Fibroblast of skin of right biceps (primary cell): ENCODE results near the gene HORMAD2.
A peak's percentile ranks its signal among the peaks of the same experiment; 100 is the strongest.
"Not testable (repeated sequence)": the region's sequence is repeated elsewhere in the genome, so short reads cannot be mapped to it uniquely, and the experiment has no call there.

ENCODE experiments used
- DNase-seq: peaks from one replicate; pipeline ENCODE4 v3.0.0-alpha.2; 2013

HORMAD2 gene

DNA sequence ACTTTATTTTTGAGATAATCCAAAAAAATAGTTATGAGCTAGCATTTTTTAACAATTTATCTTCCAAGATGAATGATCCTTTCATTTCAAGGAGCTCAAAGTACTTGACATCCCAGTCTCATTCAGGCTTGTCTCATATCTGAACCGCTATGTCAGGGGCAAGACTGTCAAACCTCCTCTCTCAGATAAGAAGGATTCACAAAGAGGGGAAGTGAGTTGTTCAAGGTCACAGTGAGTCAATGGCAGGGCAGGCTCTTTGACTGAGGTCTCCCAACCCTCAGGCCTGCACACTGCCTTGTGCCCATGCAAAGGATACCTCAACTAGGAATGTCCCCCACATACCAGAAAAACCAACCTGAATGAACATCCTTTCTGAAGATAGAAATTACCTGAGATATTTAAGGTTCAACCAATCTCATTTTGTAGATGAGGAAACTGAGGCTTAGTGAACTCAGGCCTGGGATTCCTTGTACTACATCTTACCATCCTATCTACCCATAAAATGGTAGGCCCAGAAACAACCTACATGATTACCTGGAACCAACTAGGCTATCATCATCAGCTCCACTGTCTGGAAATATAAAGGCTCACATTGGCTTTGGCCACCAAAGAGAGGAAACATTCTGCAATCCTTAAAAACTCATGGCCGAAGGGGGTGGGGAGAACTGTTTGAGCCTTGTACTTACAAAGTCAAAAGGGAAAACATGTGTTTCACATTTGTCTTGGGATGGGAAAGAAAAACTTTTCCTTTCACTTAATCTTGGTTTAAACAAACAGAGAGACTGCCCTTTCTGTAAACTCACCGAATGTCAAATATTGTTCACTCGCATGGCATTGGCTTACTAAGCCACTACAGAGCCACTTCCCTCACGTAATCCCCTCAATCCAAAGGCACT is 115.2 kb downstream of the HORMAD2 start:
- DNase-seq: peak; percentile 31

DNA sequence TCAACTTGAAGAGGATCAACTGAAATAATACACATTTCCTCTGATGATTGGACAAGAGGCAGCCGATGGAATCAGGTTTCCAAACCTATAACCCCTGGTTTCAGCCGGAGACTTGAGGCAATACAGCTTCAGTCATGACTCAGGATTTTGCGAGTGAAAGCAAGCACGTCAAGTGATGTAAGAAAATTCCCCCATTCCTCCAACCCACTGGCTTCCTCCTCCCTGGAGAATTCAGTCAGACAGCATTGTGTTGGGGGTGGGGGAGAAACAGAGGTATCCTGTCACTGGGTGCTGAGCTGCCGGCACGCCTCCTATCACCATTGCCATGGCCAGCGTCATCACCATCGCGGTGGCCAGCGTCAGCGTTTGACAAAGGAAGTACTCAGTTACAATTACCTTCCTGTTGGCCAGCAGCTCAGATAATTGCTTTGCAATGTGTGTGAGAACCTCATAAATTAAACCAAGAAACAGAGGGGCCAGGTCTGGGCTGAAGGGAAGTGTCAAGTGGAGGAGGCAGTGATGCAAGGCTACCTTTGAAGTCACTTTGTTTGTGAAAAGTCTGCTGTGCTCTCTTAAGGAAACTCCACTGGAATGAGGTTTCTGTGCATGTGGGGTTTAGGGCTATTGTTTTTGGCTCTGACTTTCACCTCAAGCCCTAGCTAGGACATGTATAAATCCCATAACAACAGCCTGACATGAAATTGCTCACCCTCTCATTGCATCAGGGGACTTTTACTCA is 116.0 kb downstream of the HORMAD2 start:
- DNase-seq: peak; percentile 100

DNA sequence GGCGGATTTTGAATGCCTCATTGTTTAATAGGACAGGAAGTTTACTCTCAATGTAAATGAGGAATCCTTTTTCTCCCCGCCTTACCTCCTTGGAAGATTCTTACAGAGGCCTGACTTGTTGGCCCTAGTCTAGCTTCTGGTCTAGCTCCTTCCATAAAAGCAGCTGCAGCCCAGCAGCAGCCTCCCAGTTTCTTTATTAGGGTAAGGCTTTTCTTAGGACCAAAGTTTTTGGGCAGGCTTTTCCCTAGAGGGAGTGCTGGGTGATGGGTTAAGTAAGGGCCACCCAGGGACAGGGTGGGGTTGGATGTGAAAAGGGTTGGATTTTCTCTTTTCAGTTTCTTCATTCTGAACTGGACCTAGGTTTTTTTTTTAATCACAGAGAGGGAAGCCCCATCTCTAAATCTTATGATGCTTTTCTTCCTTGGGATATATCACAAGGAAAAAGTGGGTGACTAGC is 116.6 kb downstream of the HORMAD2 start:
- DNase-seq: no peak

DNA sequence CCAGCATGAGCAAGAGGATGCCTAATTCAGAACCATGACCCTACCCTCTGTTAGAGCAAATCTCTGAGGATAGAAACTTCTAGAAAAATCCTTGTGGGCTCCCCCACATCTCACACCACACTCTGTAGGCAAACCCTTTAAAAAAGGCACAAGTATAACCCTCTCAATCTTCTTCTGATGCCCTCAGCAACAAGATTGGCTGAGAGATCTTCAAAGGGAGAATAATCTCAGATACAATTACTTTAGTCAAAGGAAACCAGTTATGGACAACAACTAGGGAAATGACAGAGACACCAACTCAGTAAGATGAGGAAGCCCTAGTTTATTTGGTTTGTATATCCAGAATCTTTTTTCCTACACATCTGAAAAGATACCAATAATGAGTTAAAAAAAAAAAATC is 117.1 kb downstream of the HORMAD2 start:
- DNase-seq: no peak

DNA sequence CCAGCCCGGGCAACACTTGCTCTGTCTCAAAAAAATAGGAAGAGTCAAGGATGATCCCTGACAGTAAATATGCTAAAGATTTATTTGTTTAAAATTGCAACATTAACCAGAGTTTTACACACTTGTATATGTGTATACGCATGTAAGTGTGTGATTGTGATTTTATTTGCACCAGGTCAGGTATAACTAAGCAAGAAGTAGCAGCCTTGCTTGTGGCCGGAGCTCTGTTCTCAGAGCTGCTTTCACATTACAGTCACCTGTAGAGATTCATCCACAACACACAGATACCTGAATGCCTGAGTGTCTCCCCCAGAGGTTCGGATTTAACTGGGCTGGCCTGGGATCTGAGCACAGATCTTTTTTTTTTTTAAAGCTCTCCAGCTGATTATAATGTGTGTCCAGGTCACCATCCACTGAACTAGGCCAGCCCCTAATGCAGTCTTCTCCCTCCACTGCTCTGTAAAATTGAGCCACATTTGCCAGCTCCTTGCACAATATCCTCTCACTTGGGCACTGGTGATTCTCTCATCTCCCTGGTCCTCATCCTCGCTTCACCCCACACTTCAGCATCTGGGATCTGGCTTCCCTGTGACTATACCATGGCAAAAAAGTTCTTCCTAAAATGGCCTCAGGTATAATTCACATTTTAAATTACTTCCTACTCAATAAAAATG is 118.0 kb downstream of the HORMAD2 start:
- no peak for DNase-seq

DNA sequence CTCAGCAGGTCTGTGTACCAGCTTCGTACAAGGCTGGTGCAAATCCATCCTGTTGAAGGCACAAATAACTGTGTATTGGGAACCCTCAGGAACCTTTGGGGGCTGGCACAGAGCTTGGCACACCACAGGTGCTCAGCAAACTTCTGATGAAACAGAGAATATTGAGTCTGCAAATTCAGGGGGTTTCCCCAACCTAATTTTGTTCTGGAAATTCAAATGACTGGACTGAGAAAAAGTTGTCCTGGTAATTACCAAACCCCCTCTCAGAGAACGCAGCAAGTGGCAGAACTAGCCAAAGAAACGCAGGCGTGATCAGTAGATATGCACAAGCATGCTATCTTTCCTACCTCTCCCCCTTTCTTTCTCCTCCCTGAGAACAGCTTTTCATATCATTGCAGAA is 118.7 kb downstream of the HORMAD2 start:
- DNase-seq: no peak

DNA sequence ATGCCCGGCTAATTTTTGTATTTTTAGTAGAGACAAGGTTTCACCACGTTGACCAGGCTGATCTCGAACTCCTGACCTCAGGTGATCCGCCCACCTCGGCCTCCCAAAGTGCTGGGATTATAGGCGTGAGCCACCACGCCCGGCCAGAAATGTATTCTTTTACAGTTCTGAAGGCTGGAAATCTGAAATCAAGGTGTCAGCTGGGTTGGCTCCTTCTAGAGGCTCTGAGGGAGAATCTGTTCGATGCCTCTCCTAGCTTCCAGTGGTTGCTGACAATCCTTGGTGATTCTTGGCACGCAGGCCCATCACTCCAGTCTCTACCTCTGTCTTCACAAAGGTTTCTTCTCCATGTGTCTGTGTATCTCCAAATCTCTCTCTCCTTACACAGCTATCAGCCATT is 120.6 kb downstream of the HORMAD2 start:
- not testable (repeated sequence) for DNase-seq

DNA sequence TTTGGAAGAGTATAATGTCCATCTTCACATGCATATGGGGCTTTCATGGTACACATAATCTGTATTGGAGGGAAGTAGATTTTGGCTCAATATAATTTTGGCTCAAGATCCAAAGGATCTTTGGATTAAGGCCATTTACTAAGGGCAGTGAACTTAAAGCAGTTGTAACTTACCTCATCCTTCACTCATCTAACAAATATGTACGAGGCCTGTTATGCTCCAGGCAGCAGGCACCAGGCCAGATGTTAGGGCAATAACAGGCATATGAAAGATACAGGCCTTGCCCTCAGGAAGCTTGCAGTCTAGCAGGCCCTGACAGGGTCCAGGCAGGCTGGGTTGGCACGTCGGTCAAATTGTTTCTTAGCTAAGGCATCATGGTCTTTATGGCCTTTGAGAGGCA is 121.7 kb downstream of the HORMAD2 start:
- peak; percentile 82 for DNase-seq

DNA sequence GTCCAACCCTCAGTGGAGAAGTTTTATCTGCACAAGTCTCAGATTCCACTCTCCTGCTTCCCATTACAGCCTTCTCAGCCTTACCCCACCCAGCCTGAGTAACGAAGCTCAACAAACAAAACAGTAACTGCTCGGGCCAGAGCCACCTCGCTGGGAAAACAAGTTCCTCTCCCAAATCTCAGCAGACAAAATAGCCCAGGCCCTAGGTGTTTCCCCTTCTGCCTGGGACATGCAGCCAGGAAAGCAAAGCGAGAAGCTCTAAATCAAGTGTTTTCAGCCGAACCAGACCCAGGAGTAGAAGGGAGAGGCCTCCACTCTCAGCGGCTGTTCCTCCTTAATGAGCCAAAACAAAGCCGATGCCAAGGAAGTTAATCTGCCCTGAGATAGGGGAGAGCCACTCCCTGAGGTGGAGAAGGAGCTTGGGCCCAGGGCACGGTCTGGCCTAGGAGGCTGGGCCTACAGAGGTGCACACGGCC is 122.3 kb downstream of the HORMAD2 start:
- DNase-seq: no peak

DNA sequence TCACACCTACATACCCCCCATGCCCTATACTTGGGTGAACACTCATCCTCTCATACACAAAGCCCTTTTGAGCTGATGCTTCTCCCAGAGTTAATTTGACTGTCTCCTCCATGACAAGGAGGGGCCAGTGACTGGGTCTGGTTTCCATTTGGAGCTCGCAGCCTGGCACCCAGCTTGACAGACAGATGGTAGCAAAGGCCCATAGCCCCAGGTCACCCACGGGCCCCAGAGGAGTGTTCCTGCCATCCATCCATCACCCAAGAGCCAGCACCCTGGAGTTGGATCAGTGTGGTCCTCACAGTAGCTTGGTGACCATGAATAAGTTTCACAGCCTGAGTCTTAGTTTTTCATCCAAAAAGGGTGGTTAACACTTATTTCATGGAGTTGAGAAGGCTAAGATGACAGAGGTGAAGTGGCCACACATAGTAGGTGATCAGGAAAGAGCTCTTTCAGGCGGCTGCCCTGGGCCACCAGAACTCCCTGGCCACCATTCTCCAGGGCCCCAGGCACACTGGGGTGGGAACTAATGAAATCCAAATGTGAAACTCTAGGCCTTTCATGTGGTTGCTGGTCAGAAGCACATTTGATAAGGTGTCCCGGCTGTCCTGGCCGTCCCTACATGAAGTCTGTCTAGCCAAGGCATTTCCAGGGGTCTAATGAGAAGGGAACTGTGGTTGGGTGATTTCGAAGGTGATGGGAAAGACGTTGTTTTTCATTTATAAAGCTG is 123.9 kb downstream of the HORMAD2 start:
- DNase-seq: no peak

DNA sequence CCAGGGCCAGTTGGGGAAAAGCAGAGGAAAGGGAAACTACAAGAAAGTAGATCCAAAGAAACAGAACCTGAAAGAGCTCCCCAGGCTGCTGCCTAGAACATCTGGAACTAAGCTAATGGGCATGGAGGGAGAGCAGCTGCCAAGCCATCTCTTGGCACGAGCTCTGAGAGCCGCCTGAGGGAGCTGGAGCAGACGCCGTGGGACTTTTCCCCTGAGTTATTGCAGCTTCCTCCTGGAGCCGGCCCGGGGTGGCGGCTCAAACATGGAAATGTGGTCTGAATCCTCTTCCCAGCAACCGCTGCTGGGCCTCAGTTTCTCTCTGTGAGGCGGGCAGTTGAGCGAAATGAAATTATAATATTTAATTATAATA is 124.5 kb downstream of the HORMAD2 start:
- DNase-seq: peak; percentile 57

DNA sequence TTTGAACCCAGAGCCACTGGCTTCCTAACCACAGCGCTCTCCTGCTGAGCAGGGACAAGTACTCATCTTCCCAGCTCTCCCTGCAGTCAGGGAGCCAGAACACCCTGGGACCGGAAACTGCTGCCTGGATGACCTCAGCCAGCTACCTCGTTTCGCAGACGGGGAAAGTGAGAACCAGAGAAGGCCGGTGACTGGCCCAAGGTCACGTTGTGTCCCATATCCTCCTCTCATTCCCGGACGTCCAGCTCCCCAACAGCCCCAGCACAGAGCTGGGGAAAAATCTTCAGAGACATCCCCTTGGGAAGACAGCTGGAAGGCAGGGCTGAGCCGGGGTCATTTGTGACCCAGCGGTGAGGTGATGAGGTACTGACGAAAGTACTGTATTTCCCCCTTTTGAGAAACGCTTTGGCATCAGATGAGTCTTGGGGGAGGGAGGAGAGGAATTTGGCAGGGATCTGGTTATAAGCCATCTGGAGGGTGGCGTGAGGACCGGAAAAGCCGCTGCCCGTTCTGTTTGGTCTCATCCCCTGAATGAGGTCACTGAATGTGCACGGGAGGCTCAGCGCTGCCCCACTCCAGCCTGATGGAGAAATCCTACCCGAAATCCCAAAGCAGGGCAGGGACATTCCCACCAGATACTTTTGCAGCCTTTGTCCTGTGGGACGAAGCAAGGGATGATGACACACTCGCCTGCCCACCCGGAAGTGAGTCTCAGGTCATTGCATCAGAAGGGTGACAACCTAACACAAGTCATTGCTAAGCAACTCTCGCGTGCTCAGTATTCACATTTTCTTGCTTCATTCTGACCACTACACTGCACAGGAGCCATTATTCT is 125.2 kb downstream of the HORMAD2 start:
- peak; percentile 92 for DNase-seq

DNA sequence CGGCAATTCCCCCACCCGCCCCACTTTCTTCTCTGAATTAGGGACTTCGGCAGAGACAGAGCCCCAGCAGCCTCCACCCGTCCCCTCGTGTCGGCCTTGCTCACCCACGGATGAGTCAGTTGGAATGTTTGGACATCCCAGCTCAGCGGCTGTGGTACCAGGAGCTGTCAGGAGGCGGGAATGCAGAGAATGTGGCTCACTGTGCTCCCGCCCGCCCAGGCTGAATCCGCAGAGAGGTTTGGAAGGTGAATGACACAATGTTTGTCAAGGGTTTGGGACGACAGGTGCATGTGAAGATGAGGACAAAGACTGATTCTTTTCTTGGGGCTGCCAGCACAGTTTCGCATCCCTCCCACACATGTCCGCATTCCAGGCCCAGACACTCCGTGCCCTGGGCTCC is 126.7 kb downstream of the HORMAD2 start:
- peak; percentile 97 for DNase-seq

DNA sequence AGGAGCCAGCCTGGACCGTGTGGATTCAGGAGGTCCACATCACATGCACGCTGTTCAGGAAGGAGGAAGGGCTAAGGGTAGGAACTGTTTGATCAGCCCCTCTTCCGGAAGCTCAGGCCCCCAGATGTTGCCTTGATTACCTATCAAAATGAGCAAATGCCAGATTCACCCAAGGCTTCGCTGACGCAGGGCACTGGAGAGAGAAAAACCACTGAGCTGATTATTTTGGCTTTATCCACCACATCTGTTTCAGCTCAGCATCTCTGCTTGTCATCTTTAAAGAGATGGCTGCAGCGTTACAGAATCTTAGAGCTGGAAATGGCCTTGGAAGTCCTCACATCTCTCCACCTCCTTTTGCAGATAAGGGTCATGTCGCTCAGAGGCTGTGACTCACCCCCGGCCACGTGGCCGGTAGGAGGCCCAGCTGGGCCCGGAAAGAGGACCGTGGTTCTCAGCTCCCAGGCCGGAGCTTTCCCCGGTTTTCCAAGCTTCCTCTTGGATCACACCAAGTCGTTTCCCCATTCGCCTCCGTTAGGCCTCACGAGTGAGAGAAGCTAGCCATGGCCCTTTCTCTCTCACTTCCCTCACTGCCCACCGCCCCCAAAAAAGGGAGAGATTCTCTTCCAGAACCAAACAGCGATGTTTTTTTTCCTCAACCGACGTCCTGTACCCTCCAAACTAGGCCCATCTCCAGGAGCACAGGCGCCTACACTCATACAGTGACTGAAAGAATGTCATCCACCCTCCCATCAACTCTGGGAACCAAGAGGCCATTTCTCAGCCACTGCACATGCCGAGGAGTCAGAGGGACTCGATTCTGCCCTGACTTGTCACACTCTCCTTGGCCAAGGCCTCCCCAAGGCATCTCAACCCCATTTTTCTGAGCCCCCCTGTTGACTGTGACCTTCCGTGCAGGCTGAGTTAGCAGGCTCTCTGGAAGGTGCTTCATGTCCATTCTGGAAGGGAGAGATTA is 128.7 kb downstream of the HORMAD2 start:
- peak; percentile 83 for DNase-seq

DNA sequence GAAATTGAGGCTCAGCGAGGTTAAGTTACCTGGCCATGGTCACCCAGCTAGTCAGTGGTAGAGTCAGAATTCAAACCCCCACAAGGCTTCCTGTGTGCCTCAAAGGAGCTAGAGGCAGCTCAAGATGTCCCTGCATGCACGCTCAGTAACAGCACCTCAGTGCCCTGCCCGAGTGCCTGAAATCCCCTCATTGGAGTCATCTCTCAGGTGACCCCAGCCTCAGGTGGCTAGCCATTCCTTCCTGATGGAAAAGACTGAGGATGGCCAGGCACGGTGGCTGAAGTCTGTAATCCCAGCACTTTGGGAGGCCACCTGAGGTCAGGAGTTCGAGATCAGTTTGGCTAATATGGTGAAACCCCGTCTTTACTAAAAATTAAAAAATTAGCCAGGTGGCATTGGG is 129.4 kb downstream of the HORMAD2 start:
- no peak for DNase-seq

DNA sequence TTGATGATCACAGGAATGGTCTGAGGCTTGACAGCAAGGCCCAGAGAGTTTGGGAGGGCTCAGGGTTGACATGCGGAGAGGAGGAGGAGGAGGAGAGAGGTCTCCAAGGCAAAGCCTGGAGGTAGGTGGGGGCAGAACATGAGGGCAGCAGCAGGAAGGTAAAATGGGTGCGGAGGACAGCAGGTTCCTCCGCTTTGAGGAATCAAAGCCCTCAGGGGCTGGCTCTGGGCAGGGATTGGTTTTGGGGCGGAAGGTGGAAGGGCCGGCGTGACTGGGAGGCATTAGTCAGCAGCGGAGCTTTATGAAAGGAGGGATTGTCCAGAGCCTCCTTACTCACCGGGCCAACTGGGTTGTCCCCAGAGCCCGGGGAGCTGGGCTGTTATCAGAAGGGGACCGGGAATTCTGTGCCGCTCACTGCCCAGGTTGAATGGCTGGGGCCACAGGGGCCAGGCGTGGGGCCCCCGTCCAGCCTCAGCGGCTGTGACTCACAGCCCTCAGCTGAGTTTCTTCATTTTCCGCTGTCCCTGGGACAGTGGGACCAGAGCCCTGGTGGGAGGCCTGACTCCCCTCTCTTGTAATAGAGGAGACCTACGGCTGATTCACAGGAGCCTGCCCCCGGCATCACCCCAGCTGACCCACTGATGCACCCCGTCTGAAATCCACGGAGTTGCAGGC is 130.1 kb downstream of the HORMAD2 start:
- peak; percentile 36 for DNase-seq

DNA sequence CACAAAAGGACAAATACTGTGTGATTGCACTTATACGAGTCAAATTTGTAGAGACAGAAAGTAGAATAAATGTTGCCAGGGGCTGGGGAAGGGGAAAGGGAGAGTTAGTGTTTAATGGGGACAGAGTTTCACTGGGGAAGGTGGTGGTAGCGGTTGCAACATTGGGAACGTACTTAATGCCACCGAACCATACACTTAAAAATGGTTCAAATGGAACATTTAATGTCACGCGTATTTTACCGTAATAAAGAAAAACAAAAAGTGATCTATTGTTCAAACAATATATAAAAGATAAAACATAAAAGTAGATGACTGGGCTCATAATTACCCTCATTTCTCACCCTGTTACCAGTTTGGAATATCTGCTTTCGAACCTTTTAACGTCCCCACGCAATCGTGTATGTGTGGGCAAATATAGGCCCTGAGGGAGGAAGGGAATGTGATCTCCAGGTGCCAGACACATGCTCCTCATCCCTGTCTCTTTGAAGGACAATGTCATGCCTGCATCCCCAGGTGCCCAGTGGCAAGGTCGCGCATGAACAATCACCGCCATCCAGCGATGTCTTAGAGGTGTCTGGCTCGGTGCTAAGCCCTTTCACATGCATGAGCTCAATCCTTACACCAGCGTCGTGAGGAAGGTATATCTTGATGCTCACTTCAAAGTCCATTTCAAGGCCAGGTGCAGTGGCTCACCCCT is 131.0 kb downstream of the HORMAD2 start:
- no peak for DNase-seq

DNA sequence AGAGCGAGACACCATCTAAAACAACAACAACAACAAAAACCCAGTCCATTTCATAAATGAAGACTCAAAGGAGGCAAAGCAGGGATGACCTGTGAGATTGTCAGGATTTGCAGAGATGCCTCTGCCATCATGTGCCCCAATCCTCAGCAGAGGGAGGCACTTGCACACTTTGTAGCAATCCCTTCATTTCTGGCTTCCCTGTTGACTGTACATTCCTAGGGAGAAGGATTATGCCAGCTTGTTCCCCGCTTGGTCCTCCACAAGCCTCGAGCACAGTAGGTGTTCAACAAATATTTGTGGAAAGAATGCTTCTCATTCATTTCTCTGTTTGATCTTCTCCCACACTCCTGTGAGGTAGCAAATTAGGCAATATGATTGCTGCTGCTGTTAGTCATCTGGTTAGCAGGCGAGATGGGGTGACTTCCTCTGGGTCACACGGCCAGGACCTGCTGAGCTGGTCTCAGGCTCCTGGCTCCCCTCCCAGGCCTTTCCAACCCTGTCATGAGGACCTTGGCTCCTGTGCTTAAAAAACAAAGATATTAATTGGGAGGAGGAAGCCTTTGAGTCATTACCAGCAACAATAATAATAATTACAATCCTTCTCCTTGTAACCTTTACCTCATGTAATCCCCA is 132.2 kb downstream of the HORMAD2 start:
- peak; percentile 81 for DNase-seq

DNA sequence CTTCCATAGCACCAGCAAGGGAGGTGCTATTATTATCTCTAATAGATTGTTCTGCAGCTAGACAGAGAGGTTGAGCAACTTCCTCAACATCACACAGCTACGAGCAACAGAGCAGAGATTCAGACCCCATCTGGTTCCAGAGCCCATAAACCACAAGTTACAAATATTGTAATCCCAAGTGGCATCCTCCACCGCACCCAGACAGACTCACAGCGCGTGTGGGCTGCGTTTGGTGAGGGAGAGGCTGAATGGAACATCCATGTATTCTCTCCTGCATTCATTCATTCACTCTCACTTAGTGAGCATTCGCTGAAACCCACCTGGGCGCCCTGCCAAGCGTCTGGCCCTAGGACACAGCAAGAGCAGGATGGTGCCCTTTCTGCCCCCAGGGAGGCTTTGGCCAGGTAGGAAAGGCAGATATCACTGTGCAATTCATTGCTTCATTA is 132.8 kb downstream of the HORMAD2 start:
- peak; percentile 70 for DNase-seq
